Uterus (tissue), 4 donors: ENCODE data around the gene MTG1. TPM values are rescaled to one million over a fixed set of nuclear protein-coding genes. Genes with fewer than 3 reads are reported as not detected.

Experiments used
- DNase-seq, 2 donors: peaks; one replicate each; pipeline ENCODE4 v3.0.0-alpha.2; 2019 to 2020
- H3K27ac ChIP-seq, 2 donors: fragments of 200-600 bp; sonication (generic); 1 replicate in 1 of 2; 2 replicates in 1 of 2; pipeline ENCODE4 v1.5.1; 2016 to 2018
- H3K27me3 ChIP-seq, 2 donors: fragments of 200-600 bp; sonication (generic); one replicate each; pipeline ENCODE4 v1.5.1; 2018 to 2019; ENCODE audit warnings: control low read depth in 1 of 2
- H3K36me3 ChIP-seq, 2 donors: fragments of 200-600 bp; sonication (generic); one replicate each; pipeline ENCODE4 v1.5.1; 2019; ENCODE audit warnings: control low read depth in 1 of 2
- H3K4me1 ChIP-seq, 2 donors: fragments of 200-600 bp; sonication (generic); one replicate each; pipeline ENCODE4 v1.5.1; 2018 to 2019; ENCODE audit warnings: control low read depth in 1 of 2
- H3K4me3 ChIP-seq, 2 donors: fragments of 200-600 bp; sonication (generic); 1 replicate in 1 of 2; 2 replicates in 1 of 2; pipeline ENCODE4 v1.5.1; 2018 to 2019; ENCODE audit warnings: mild to moderate bottlenecking in 1 of 2
- H3K9me3 ChIP-seq, 2 donors: fragments of 200-600 bp; sonication (generic); one replicate each; pipeline ENCODE4 v1.5.1; 2019; ENCODE audit warnings: control low read depth in 1 of 2
- POLR2A ChIP-seq, 2 donors: fragments of 450-650 bp; IDR thresholded peaks; one replicate each; pipeline ENCODE4 v1.6.1; 2016; ENCODE audit warnings: antibody characterized with exemption in 2 of 2, mild to moderate bottlenecking in 1 of 2, moderate library complexity in 1 of 2
- intact Hi-C: fragments of 100-400 bp; cut with DNase I; formaldehyde crosslinking; loops from one replicate; pipeline ENCODE4 v1.15.1; 2023; ENCODE audit warnings: low total_unique reads
- total RNA-seq, 4 donors: library from RNA; depleted of rRNA in 3 of 4; stranded (reverse); fragments of >200 nt in 3 of 4; gene quantifications; one replicate each; pipeline versions ENCODE4 v1.1.0 to v1.2.4, GENCODE V29; 2014 to 2023
- TF ChIP-seq, protein P1 (sequence below), 4 experiments: fragments of 200-600 bp in 2 of 4; fragments of 450-650 bp in 2 of 4; sonication (generic) in 2 of 4; IDR thresholded peaks; one replicate each; pipeline ENCODE4 v1.5.1; 2016 to 2019; ENCODE audit warnings: antibody characterized with exemption in 4 of 4, mild to moderate bottlenecking in 2 of 4, moderate library complexity in 1 of 4
- donor health status: DM: yes; HTN: yes; CAD: no.

Gene MTG1
- total RNA-seq, 4 donors from 2014 or later = 14.6 to 50.1 (median 32.6) TPM

DNA sequence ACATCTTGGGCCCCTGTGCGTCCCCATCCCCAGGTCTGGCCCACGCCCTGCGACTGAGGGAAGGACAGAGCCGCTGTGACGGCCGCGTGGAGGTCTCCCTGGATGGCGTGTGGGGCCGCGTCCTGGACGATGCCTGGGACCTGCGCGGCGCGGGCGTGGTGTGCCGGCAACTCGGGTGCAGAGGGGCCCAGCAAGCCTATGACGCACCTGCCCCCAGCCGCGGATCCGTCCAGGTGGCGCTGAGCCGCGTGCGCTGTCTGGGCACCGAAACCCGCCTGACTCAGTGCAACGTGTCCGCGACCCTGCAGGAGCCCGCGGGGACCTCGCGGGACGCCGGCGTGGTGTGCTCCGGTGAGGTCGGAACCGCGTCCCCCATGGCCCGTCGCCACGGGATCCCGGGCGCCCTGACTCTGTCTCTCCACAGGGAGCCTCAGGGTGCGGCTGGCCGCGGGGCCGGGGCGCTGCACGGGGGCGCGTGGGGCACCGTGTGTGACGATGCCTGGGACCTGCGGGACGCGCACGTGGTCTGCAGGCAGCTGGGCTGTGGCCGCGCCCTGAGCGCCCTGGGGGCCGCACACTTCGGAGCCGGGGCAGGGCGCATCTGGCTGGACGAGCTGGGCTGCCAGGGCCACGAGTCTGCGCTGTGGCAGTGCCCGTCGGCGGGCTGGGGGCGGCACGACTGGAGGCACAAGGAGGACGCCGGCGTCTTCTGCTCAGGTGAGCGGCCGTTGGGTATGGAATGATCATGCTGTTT is 65.7 kb downstream of the MTG1 start:
- intact Hi-C loops = no loop called here
- peak in 1 of 2 donors; percentile 11 for DNase-seq
- Histone ChIP-seq H3K9me3 (no peaks in the 10 kb centered on the region), H3K36me3 (no peaks in the 10 kb centered on the region), H3K27ac (no peak overlapping the region), H3K4me3 (no peak overlapping the region), H3K27me3 (no peaks in the 10 kb centered on the region), H3K4me1 (no peaks in the 10 kb centered on the region)
- TF ChIP-seq, protein P1, sequence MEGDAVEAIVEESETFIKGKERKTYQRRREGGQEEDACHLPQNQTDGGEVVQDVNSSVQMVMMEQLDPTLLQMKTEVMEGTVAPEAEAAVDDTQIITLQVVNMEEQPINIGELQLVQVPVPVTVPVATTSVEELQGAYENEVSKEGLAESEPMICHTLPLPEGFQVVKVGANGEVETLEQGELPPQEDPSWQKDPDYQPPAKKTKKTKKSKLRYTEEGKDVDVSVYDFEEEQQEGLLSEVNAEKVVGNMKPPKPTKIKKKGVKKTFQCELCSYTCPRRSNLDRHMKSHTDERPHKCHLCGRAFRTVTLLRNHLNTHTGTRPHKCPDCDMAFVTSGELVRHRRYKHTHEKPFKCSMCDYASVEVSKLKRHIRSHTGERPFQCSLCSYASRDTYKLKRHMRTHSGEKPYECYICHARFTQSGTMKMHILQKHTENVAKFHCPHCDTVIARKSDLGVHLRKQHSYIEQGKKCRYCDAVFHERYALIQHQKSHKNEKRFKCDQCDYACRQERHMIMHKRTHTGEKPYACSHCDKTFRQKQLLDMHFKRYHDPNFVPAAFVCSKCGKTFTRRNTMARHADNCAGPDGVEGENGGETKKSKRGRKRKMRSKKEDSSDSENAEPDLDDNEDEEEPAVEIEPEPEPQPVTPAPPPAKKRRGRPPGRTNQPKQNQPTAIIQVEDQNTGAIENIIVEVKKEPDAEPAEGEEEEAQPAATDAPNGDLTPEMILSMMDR (IDR thresholded peaks at IDR 0.05) = no peak
- no peak for TF ChIP-seq POLR2A (IDR thresholded peaks at IDR 0.05)

DNA sequence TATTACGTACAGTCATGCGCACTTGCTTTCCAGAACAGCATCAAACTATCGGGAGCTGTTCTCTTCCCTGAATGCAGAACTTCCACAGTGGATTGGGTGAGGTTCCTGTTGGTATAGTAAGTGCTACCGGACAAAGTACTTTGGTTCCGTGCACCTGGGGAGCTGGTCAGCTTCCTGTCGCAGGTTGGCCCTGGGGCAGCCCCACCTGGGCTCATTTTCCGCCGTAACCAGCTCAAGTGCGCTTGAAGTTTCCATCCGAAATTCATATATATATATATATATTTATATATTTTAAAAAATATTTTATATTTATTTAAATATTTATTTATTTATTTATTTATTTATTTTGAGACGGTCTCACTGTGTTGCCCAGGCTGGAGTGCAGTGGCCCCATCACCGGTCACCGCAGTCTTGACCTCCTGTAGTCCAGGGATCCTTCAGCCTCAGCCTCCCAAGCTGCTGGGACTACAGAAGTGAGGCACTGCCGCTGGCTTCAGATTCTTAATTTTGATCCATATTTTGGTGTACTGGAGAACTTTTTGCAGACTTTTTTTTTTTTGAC is 66.3 kb downstream of the MTG1 start:
- TF ChIP-seq POLR2A (IDR thresholded peaks at IDR 0.05) = no peak
- TF ChIP-seq, protein P1 (IDR thresholded peaks at IDR 0.05) = no peak
- no peak for DNase-seq
- Histone ChIP-seq H3K27me3 (no peaks in the 10 kb centered on the region), H3K4me3 (no peak overlapping the region), H3K27ac (no peak overlapping the region), H3K4me1 (no peaks in the 10 kb centered on the region), H3K9me3 (no peaks in the 10 kb centered on the region), H3K36me3 (no peaks in the 10 kb centered on the region)
- intact Hi-C loops = no loop called here

DNA sequence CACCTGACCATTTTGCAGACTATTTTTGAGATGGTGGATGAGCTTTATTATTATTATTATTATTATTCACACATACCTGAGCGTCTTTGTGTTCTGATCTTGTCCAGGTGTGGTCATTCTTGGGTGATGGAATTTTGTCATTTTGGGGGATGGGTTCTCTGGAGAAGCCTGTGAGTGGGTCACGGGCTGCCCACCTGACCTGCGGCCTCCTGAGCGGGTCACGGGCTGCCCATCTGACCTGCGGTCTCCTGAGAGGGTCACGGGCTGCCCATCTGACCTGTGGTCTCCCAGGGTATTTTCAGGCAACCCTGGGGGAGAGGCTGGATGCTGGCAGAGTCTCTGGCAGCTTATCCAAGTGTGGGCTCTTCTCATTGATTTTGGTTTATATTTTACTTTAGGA is 67.1 kb downstream of the MTG1 start:
- Histone ChIP-seq H3K4me3 (no peak overlapping the region), H3K36me3 (no peaks in the 10 kb centered on the region), H3K9me3 (no peaks in the 10 kb centered on the region), H3K27me3 (no peaks in the 10 kb centered on the region), H3K27ac (no peak overlapping the region), H3K4me1 (no peaks in the 10 kb centered on the region)
- DNase-seq = no peak
- intact Hi-C loops = no loop called here
- TF ChIP-seq POLR2A (IDR thresholded peaks at IDR 0.05) = no peak
- TF ChIP-seq, protein P1 (IDR thresholded peaks at IDR 0.05) = no peak

DNA sequence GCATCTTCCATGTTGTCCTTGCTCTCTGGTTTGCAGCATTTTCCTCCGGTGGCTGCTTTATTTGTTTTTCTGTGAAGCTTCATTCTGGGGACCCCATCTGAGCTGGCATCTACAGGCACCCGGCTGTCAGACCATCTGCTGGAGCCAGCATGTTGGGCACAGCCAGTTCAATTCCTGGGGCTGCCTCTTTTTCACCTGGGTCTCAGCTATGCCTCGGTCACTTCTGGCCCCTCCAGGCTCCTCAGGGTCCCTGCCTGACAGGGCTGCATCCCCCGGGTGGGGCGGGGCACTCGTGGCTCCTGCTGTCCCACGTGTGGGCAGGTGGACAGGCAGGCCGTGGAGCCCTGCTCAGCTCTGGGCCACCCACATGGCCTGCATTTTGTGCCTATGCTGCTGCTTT is 67.9 kb downstream of the MTG1 start:
- TF ChIP-seq, protein P1 (IDR thresholded peaks at IDR 0.05) = no peak
- no peak for TF ChIP-seq POLR2A (IDR thresholded peaks at IDR 0.05)
- Histone ChIP-seq H3K4me1 (no peaks in the 10 kb centered on the region), H3K27me3 (no peaks in the 10 kb centered on the region), H3K9me3 (no peaks in the 10 kb centered on the region), H3K4me3 (no peak overlapping the region), H3K27ac (no peak overlapping the region), H3K36me3 (no peaks in the 10 kb centered on the region)
- intact Hi-C loops = no loop called here
- DNase-seq = no peak

DNA sequence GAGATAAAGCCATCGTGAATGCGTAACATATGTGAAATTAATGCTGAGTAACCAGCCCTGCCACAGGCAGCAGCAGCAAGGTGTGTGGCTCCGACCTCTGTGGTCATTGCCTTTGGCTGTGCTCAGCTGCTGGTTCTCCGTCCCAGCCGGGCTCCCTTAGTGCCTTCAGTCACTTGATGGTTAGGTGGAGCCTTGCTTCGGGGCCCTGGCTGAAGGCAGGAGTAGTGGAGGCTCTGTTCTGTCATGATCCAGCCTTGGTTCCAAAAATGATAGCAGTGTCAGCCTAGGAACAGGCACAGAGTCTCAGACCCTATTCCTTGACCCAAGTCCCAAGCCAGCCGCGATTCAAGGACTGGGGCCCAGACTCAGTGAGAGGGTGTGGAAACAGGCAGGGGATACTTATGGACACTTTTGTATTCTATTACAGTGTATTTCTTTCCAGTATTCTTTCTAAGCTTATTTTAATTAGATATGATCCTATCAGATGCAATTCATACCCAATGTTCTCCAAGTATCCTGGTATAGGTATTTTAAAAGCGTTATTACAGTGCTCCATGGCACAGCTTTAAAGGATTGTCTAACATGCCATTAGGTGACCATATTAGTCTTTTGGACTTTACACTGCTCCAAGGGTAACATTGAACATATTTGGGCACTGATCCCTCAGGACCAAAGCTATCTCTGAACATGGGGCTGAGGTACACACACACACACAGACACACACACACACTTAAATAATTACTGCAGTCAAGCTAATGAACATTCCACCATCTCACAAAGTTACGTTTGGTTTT is 68.8 kb downstream of the MTG1 start:
- Histone ChIP-seq H3K4me1 (no peaks in the 10 kb centered on the region), H3K4me3 (no peak overlapping the region), H3K9me3 (peaks cover 0 to 3% of the 10 kb centered on the region in 2 donors), H3K27me3 (no peaks in the 10 kb centered on the region), H3K36me3 (no peaks in the 10 kb centered on the region), H3K27ac (no peak overlapping the region)
- no peak for TF ChIP-seq POLR2A (IDR thresholded peaks at IDR 0.05)
- TF ChIP-seq, protein P1 (IDR thresholded peaks at IDR 0.05) = no peak
- intact Hi-C loops = no loop called here
- no peak for DNase-seq
